Choroid plexus epithelial cell (primary cell): ENCODE data around the gene RBM22.
A peak's percentile ranks its signal among the peaks of the same experiment; 100 is the strongest.

Experiments used
- DNase-seq: peaks from one replicate; pipeline ENCODE4 v3.0.0-alpha.2; 2010; ENCODE audit warnings: low read depth
- H3K4me3 ChIP-seq: 2 replicates; pipeline ENCODE4 v1.5.1; 2011; ENCODE audit warnings: low read depth, mild to moderate bottlenecking, control low read depth, low read length, moderate library complexity
- TF ChIP-seq, protein P1 (sequence below): conservative IDR thresholded peaks from 2 replicates; pipeline ENCODE4 v1.5.1; 2011; ENCODE audit warnings: low read depth, mild to moderate bottlenecking, control low read depth, inconsistent platforms, low read length, moderate library complexity

Gene RBM22

GRCh38 chr5:150731669-150732242 lies 30.9 kb upstream of the RBM22 start:
- H3K4me3 ChIP-seq: no peak overlapping the region
- TF ChIP-seq, protein P1, sequence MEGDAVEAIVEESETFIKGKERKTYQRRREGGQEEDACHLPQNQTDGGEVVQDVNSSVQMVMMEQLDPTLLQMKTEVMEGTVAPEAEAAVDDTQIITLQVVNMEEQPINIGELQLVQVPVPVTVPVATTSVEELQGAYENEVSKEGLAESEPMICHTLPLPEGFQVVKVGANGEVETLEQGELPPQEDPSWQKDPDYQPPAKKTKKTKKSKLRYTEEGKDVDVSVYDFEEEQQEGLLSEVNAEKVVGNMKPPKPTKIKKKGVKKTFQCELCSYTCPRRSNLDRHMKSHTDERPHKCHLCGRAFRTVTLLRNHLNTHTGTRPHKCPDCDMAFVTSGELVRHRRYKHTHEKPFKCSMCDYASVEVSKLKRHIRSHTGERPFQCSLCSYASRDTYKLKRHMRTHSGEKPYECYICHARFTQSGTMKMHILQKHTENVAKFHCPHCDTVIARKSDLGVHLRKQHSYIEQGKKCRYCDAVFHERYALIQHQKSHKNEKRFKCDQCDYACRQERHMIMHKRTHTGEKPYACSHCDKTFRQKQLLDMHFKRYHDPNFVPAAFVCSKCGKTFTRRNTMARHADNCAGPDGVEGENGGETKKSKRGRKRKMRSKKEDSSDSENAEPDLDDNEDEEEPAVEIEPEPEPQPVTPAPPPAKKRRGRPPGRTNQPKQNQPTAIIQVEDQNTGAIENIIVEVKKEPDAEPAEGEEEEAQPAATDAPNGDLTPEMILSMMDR: no peak
- DNase-seq: no peak

DNA sequence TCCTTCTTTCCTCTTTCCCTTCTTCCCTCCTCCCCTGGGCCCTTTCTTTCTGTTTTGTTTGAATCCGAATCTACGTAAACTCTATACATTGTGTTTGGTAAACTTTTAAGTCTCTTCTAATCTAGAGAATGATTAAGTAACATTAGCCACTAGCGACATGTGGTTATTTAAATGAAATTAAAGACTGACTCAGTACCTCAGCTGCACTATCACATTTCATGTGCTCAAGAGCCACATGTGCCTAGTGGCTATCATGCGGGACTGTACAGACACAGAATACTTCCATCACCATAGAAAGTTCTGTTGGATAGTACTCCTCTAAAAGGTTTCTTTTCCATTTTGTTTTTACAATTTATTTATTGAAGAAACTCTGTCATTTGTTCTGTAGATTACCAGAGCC lies 29.0 kb upstream of the RBM22 start:
- DNase-seq: no peak
- TF ChIP-seq, protein P1: no peak
- H3K4me3 ChIP-seq: no peak overlapping the region

- DNase-seq: peak; percentile 19
- TF ChIP-seq, protein P1: no peak
Measured at GRCh38 chr5:150723845-150724244, 23.0 kb upstream of the RBM22 start.

GRCh38 chr5:150710165-150710564 lies 9.3 kb upstream of the RBM22 start:
- DNase-seq: peak; percentile 15
- H3K4me3 ChIP-seq: no peak overlapping the region
- TF ChIP-seq, protein P1: peak; percentile 43

More at GRCh38 chr5:150723845-150724244, 23.0 kb upstream of the RBM22 start:
- no peak overlapping the region for H3K4me3 ChIP-seq

DNA sequence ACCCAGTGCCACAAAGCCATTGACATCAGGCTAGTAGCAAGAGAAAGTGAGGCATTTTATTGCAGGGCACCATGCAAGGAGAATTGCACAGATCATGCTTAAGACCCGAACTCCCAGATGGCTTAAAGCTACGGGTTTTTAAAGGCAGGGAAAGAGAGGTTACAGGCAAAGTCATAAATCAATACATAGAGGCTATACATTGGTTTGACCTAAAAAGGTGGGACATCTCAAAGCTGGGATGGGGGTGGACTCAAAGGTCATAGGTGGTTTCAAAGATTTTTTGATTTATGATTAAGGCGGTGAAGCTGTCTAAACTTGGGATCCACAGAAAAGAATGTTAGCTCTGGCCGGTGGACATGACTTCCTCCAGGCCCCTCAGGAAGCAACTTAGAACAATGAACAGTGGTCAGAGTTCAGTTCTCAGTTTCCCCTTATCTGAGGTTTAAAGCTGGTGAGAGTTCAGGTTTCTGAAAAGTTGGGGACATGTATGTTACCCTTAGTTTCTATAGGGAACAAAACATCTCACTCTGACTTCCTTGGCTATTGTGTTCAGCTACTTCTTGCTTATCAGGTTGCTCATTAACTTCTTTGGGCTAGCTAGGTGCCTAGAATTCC lies 6.0 kb upstream of the RBM22 start:
- TF ChIP-seq, protein P1: no peak
- no peak for DNase-seq
- no peak overlapping the region for H3K4me3 ChIP-seq

DNA sequence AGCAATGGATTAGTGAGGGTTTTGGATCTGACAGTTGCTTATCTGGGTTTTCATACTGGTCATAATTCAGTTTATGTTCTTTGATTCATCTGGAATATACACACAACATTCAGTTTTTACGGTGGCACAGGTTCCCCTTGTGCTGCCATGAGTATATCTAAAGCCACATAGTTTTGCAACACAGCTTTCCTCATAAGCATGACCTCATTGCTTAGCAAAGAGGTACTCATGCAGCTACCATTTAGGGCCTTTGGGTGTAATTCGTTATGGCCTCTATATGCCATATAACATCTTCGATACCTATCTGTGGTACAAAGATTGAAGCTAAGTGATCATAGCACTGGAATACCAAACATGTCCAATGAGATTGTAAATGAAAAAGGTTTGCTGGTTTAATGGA lies 2.9 kb upstream of the RBM22 start:
- DNase-seq: peak; percentile 13
- TF ChIP-seq, protein P1: no peak
- no peak overlapping the region for H3K4me3 ChIP-seq

- no peak for DNase-seq
- TF ChIP-seq, protein P1: no peak
- peak overlapping the region; percentile 100 for H3K4me3 ChIP-seq
Measured at GRCh38 chr5:150700246-150700593, 642 bp downstream of the RBM22 start.
